HG03095 (cell line): Measurements from ENCODE around the gene NHLRC2.
A peak's percentile ranks its signal among the peaks of the same experiment; 100 is the strongest.

ENCODE experiments used
- ATAC-seq: cut with Tn5 transposase; IDR thresholded peaks from one replicate; pipeline ENCODE4 v1.9.1; 2021; ENCODE audit warnings: moderate library complexity; ENCODE audit not compliant: unreplicated experiment

NHLRC2 gene

DNA sequence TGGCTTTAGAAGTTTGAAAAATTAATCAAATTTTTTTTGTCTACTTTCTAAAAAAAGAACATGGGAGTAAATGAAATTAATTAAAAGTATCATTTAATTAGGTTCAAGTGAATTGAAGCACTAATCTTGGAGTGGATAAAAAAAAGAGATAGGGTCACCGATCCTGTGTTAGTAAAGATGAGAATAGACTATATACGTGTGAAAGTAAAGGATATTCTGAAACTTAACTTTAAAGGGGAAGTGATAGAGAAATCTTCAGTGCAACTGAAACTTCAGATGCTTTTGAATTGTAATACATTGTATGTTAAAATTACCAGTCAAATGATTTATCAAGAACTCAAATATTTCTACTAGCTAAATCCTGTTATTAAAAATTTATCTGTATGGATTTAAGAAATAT lies 4.8 kb downstream of the NHLRC2 start:
- ATAC-seq = peak; percentile 44

- no peak for ATAC-seq
These were observed 11.4 kb downstream of the NHLRC2 start for GRCh38 chr10:113865901-113866300.

- no peak for ATAC-seq
These were observed 12.3 kb downstream of the NHLRC2 start for GRCh38 chr10:113866551-113867394.

GRCh38 chr10:113867904-113868303 lies 13.4 kb downstream of the NHLRC2 start:
- no peak for ATAC-seq

DNA sequence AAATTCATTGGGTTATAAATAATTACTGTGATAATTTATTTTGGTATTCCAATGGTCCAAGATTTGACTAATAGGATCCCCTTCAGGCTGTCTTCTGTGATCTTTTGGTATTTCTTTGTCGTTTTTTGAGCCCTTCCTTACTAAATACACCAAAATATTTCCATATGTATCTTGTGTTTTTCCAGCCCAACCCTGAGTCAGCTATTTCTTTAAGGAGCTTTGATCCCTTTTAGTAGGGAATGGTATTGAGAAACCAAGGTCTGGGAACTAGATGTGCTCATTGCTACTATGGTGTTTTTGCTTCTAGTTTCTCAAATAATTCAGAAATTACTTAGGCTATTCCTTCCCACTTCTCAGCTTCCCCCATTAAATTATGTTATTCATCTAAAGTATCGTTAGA lies 15.3 kb downstream of the NHLRC2 start:
- no peak for ATAC-seq

GRCh38 chr10:113872139-113873030 lies 17.9 kb downstream of the NHLRC2 start:
- ATAC-seq = no peak

DNA sequence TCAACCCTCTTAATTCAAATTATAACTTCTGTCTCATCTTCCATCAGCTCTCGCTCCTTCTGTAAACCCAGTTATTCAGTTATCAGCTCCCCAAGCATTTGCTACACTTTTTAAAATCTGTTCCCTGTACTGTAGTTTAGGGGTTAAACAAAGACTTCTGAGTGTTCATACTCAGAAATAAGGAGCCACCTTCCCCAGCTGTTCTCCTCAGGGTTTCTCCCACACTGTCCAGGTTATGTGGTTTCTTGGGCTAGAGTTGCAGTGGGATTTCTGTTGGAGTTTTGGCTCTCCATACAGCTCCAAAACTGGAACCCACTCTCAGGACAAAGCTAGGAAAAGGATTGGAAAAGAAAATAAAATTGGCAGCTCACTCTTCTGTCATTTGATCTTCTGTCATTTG lies 20.8 kb downstream of the NHLRC2 start:
- no peak for ATAC-seq

- no peak for ATAC-seq
These were observed 22.0 kb downstream of the NHLRC2 start for GRCh38 chr10:113876461-113876860.

DNA sequence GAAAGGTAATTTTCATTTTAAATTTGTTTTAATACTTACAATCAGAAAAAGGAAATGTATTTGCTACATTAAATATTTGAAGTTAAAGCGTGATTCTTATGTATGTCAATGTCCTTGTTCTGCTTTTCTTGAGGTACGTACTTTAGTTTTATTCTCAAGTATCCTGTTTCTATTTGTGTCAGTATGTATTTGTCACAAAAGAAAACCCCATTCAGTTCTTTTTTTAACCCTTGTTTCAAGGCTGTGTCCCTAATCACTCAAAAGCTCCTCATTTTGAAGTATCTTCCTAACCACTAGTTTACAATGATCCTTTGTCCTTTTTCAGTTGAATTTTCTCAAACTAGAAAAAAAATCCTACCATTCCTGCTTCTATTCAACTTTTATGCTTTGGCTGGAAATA lies 25.2 kb downstream of the NHLRC2 start:
- ATAC-seq = peak; percentile 85

GRCh38 chr10:113880236-113880635 lies 25.8 kb downstream of the NHLRC2 start:
- no peak for ATAC-seq

DNA sequence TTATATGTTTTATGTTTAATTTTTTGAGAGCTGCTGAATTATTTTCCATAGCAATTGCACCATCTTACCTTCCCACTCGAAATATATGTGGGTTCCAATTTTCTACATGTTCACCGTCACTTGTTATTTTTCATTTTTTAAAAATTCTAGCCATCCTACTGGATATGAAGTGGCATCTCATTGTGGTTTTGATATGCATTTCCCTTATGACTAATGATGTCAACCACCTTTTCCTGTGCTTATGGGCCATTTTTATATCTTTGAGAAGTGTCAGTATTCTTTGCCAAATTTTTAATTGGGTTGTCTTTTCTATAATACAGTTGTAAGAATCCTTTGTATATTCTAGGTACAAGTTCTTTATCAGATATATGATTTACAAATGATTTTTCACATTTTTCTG lies 27.8 kb downstream of the NHLRC2 start:
- ATAC-seq = no peak

DNA sequence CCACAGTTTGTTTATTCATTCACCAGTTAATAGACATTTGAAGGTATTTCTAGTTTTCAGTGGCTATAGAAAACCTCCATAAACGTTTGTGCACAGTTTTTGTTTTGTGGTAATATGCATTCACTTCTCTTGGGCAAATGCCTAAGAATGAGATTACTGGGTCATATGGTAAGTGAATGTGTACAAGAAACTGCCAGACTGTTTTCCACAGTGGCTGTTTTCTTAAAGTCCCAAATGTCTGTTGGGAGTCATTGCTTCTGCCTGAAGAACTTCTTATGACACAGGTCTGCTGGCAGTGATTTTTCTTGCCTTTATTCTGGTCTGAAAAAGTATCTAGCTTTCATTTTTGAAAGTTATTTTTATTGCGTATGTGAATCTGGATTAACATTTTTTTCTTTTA lies 35.5 kb downstream of the NHLRC2 start:
- no peak for ATAC-seq

- no peak for ATAC-seq
These were observed 36.3 kb downstream of the NHLRC2 start for GRCh38 chr10:113890769-113891168.

GRCh38 chr10:113891476-113891875 lies 37.0 kb downstream of the NHLRC2 start:
- ATAC-seq = no peak

- no peak for ATAC-seq
These were observed 39.1 kb downstream of the NHLRC2 start for GRCh38 chr10:113893570-113893969.

DNA sequence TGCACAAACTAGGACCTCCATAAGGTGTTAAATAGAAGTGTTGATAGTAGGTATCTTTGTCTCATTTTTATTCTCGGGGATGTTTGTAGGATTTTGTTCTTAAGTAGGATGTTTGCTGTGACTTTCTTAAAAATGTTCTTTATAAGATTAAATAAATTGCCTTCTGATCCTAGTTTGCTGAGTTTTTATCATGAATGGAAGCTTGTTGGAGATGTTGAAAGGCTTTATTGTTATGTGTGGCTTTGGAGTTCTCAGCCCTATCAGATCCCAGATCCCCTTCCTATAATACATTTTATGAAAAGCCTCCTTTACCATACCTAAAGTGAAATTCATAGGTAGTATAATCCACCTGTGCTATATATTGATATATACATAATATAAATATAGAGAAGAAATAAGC lies 40.1 kb downstream of the NHLRC2 start:
- no peak for ATAC-seq

DNA sequence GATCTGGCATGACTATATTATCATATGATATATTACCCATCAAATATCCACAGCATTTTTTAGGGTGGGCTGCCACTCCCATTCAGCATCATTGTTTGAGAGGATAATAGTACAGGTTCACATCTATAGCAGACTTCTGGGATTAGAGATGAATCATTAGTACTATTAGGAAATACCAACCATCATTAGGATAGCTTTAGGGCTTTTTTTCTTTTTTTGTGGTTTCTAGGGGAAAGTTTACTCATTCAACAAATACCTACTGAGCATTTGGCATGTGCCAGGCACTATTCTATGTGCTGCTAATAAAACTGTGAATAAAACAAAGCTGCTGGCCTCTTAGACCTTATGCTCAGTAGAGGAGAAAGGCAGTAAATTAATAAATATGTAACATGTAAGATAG lies 40.6 kb downstream of the NHLRC2 start:
- ATAC-seq = no peak

- ATAC-seq = no peak
These were observed 43.5 kb downstream of the NHLRC2 start for GRCh38 chr10:113897693-113898618.

- ATAC-seq = no peak
These were observed 45.6 kb downstream of the NHLRC2 start for GRCh38 chr10:113899952-113900598.

- no peak for ATAC-seq
These were observed 51.3 kb downstream of the NHLRC2 start for GRCh38 chr10:113905756-113906155.
